Keratinocyte (primary cell): ENCODE results near the gene TEX48.

Source experiments
- EZH2 ChIP-seq: IDR thresholded peaks from one replicate; pipeline ENCODE4 v1.6.1; 2012; ENCODE audit warnings: inconsistent platforms, mild to moderate bottlenecking, low read length, moderate library complexity
- TF ChIP-seq, protein P1 (sequence below), 3 experiments: IDR thresholded peaks in 1 of 3; conservative IDR thresholded peaks in 1 of 3; optimal IDR thresholded peaks in 1 of 3; 2 replicates in 2 of 3; 3 replicates in 1 of 3; pipeline versions ENCODE3 to v1.5.1; 2011; ENCODE audit warnings: low read length in 3 of 3, mild to moderate bottlenecking in 3 of 3, moderate library complexity in 2 of 3, control low read depth in 1 of 3, inconsistent platforms in 1 of 3; ENCODE audit not compliant: insufficient read depth in 2 of 3; ENCODE audit errors: extremely low read depth in 1 of 3

DNA sequence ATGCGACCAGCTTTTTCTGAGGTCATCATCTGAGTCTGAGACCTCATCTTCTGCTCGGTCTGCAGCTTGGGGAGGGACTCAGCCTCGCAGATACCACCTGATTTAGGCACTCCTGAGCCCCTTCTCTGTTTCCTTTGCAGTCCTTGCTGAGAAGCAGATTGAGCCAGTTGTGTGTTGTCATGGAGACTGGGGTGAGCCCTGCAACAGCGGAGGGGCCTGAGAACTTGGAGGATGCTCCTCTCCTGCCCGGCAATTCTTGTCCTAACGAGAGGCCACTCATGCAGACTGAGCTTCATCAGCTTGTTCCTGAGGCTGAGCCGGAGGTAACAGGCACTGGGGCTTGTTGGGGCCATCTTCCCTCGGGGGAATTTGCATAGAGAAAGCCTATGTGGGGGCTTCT is 43.6 kb downstream of the TEX48 start:
- TF ChIP-seq, protein P1, sequence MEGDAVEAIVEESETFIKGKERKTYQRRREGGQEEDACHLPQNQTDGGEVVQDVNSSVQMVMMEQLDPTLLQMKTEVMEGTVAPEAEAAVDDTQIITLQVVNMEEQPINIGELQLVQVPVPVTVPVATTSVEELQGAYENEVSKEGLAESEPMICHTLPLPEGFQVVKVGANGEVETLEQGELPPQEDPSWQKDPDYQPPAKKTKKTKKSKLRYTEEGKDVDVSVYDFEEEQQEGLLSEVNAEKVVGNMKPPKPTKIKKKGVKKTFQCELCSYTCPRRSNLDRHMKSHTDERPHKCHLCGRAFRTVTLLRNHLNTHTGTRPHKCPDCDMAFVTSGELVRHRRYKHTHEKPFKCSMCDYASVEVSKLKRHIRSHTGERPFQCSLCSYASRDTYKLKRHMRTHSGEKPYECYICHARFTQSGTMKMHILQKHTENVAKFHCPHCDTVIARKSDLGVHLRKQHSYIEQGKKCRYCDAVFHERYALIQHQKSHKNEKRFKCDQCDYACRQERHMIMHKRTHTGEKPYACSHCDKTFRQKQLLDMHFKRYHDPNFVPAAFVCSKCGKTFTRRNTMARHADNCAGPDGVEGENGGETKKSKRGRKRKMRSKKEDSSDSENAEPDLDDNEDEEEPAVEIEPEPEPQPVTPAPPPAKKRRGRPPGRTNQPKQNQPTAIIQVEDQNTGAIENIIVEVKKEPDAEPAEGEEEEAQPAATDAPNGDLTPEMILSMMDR (optimal IDR thresholded peaks at IDR 0.05 in 1 of 3, IDR thresholded peaks at IDR 0.05 in 1 of 3, conservative IDR thresholded peaks at IDR 0.05 in 1 of 3; ENCODE audit: extremely low read depth in 1 of 3, insufficient read depth in 2 of 3, low read length in 3 of 3) = no peak
- no peak for TF ChIP-seq EZH2
